Measurements from ENCODE around the gene MAMSTR. TPM values are rescaled to one million over a fixed set of nuclear protein-coding genes. Genes with fewer than 3 reads are reported as not detected.
"Not testable (repeated sequence)": the region's sequence is repeated elsewhere in the genome, so short reads cannot be mapped to it uniquely, and the experiment has no call there.

MAMSTR gene
- total and polyA plus RNA-seq, 9 donors: 1.3 to 17.1 (median 10.7) TPM

DNA sequence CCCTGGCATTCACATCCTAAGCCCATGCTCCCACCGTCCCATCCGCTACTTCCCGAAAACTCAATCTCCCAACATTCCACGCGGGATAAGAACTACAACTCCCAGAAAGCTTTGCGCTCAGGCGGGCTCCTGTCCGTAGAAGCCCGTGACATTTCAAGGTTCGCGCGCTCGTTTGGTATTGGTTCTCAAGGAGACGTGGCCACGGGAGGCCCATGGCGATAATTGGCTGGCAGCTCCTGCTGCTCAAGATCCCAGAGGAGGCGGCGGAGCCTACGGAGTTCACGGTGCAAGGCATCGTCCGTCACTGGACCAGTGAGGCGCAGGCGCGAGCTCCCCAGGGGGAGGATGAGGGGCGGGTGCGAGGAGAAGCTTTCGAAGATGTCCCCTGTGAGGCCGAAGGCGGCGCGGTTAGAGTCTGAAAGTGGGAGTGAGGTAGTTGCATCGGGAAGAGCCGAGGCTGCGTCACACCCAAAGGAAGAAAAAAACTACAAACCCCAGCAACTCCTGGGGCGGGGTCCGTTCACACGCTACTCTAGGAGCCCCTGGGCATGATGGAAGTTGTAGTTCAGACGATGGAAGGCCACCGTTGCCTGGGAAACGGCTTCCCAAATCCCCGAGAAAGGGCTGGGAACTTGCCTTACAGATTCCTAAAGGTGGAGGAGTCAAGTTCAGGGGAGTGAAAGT lies 1.2 kb upstream of the MAMSTR start:
- peak; percentile 97 to 100 (median 99) for DNase-seq
- H3K36me3 ChIP-seq: no peaks in the 10 kb centered on the region
- TF ChIP-seq, protein P1, sequence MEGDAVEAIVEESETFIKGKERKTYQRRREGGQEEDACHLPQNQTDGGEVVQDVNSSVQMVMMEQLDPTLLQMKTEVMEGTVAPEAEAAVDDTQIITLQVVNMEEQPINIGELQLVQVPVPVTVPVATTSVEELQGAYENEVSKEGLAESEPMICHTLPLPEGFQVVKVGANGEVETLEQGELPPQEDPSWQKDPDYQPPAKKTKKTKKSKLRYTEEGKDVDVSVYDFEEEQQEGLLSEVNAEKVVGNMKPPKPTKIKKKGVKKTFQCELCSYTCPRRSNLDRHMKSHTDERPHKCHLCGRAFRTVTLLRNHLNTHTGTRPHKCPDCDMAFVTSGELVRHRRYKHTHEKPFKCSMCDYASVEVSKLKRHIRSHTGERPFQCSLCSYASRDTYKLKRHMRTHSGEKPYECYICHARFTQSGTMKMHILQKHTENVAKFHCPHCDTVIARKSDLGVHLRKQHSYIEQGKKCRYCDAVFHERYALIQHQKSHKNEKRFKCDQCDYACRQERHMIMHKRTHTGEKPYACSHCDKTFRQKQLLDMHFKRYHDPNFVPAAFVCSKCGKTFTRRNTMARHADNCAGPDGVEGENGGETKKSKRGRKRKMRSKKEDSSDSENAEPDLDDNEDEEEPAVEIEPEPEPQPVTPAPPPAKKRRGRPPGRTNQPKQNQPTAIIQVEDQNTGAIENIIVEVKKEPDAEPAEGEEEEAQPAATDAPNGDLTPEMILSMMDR (IDR thresholded peaks at IDR 0.05): no peak
- peak; percentile 27 for TF ChIP-seq POLR2A (IDR thresholded peaks at IDR 0.05)
- H3K27ac ChIP-seq: peak overlapping the region; percentile 78 to 96
- no peaks in the 10 kb centered on the region for H3K27me3 ChIP-seq
- H3K4me3 ChIP-seq: peak overlapping the region; percentile 51
- H3K4me1 ChIP-seq (ENCODE audit: insufficient read depth): peaks cover 36% of the 10 kb centered on the region
- WGBS, 3 donors: 3 to 6% (median 5%) methylated on average over 42 of the region's 42 CpGs
- intact Hi-C loops (cut with DNase I): no loop called here
- no peaks in the 10 kb centered on the region for H3K9me3 ChIP-seq

- Histone ChIP-seq H3K27me3 (no peaks in the 10 kb centered on the region), H3K9me3 (no peaks in the 10 kb centered on the region), H3K4me3 (peak overlapping the region; percentile 51), H3K4me1 (ENCODE audit: insufficient read depth) (peaks cover 39% of the 10 kb centered on the region), H3K36me3 (no peaks in the 10 kb centered on the region), H3K27ac (peak overlapping the region; percentile 55 to 96)
- TF ChIP-seq EP300 (IDR thresholded peaks at IDR 0.05) (no peak), POLR2A (IDR thresholded peaks at IDR 0.05) (no peak)
- TF ChIP-seq, protein P1 (IDR thresholded peaks at IDR 0.05): no peak
- intact Hi-C loops (cut with DNase I): no loop called here
- DNase-seq: peak in 1 of 5 donors; percentile 73
- 3 to 5% (median 3%) methylated on average over 12 of the region's 12 CpGs for WGBS, 3 donors
These were observed 707 bp upstream of the MAMSTR start for GRCh38 chr19:48720251-48720612.

DNA sequence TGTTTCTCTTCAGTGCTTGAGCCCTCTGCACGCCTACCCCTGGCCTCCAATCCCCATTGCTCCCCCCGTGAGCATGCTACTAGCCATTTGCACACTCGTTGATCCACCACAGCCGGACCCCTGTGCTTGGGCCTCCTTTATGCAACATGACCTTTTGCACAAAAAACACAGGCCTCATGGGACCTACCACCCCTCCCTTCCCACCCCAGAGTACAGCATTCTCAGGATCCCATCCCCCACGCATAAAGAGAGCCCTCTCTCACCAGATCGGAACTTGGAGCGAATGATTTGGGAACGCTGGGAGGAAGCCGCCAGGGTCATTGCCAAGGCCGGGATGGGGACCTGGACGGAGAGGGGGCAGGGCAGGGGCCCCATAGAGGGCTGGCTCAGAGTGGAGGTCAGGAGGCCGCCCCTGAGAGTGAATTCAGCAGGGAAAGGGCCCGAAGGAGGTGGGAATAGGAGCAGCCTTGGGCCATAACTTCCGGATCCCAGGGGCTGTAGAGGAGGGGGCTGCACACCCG lies 754 bp downstream of the MAMSTR start:
- Histone ChIP-seq H3K36me3 (no peaks in the 10 kb centered on the region), H3K4me3 (no peak overlapping the region), H3K9me3 (no peaks in the 10 kb centered on the region), H3K4me1 (ENCODE audit: insufficient read depth) (peaks cover 36% of the 10 kb centered on the region), H3K27me3 (no peaks in the 10 kb centered on the region), H3K27ac (peak overlapping the region in 1 of 2 donors; percentile 96)
- TF ChIP-seq, protein P1 (IDR thresholded peaks at IDR 0.05): no peak
- TF ChIP-seq POLR2A (IDR thresholded peaks at IDR 0.05) (no peak), EP300 (IDR thresholded peaks at IDR 0.05) (no peak)
- 29 to 45% (median 37%) methylated on average over 15 of the region's 15 CpGs for WGBS, 3 donors
- peak; percentile 43 to 82 (median 69) for DNase-seq
- intact Hi-C loops (cut with DNase I): loop anchor here in 1 of 4 donors (10.0 kb wide), 1 partner anchor 74 kb away; the partner anchor contains the start of gene CA11

DNA sequence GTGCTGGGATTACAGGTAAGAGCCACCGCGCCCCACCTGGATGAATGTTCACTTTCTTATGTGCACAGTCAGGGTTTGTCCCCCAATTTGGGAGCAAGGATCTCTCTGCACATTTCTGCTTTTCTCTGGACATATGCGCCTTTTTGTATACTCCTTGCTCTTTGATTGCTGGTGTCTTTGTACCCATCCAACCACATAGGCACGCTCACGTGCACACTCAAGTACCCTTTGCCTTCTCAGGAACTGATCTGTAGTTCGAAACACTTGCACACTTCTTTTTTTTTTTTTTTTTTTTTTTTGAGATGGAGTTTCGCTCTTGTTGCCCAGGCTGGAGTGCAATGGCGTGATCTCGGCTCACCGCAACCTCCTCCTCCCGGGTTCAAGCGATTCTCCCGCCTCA lies 1.4 kb downstream of the MAMSTR start:
- not testable (repeated sequence) for H3K36me3 ChIP-seq, H3K27me3 ChIP-seq, H3K4me3 ChIP-seq, H3K9me3 ChIP-seq, DNase-seq
- intact Hi-C loops (cut with DNase I): loop anchor here in 1 of 4 donors (10.0 kb wide), 1 partner anchor 73 kb away; the partner anchor contains the start of gene CA11
- H3K4me1 ChIP-seq (ENCODE audit: insufficient read depth): peaks cover 39% of the 10 kb centered on the region
- WGBS, 3 donors: 93 to 95% (median 93%) methylated on average over 13 of the region's 13 CpGs
- H3K27ac ChIP-seq: peak overlapping the region in 1 of 2 donors; percentile 27

Measured in ovary (tissue), 9 donors.